Activated CD4-positive, alpha-beta T cell treated with anti-CD3 and anti-CD28 coated beads, Interleukin-2, amount 10 ng/mL, durations not matched to agents 7 days and 5 days (primary cell): ENCODE data around the gene MAPK12. TPM values are rescaled to one million over a fixed set of nuclear protein-coding genes. Genes with fewer than 3 reads are reported as not detected.

ENCODE experiments used
- CTCF ChIA-PET: fragments of 350-600 bp; sonication (Branson Sonifier 250); formaldehyde crosslinking; loops from one replicate; lab custom pipeline; 2021; ENCODE audit warnings: antibody characterized with exemption; lab: Charles Lee
- POLR2A ChIA-PET: fragments of 350-600 bp; sonication (Branson Sonifier 250); formaldehyde crosslinking; loops from one replicate; lab custom pipeline; 2021; ENCODE audit warnings: antibody characterized with exemption; lab: Charles Lee
- DNase-seq: peaks from one replicate; pipeline ENCODE4 v3.0.0-alpha.2; 2020
- H3K27ac Mint-ChIP-seq: one replicate; pipeline ENCODE4 v1.8.0; 2021; ENCODE audit warnings: mild to moderate bottlenecking, moderate library complexity, mixed read lengths
- H3K27me3 Mint-ChIP-seq: one replicate; pipeline ENCODE4 v1.8.0; 2021; ENCODE audit warnings: mixed read lengths
- H3K36me3 Mint-ChIP-seq: one replicate; pipeline ENCODE4 v1.8.0; 2021; ENCODE audit warnings: low read depth, mixed read lengths
- H3K4me1 Mint-ChIP-seq: one replicate; pipeline ENCODE4 v1.8.0; 2021; ENCODE audit warnings: mixed read lengths
- H3K4me3 Mint-ChIP-seq: one replicate; pipeline ENCODE4 v1.8.0; 2021; ENCODE audit warnings: mild to moderate bottlenecking, moderate library complexity, mixed read lengths
- H3K9me3 Mint-ChIP-seq: one replicate; pipeline ENCODE4 v1.8.0; 2021; ENCODE audit warnings: mixed read lengths
- total RNA-seq, 2 experiments: library from RNA; stranded (reverse); gene quantifications; one replicate each; pipeline ENCODE4 v1.2.3, GENCODE V29; 2021

The MAPK12 gene
- total RNA-seq, 2 experiments from 2014 or later, result 2.9 TPM

DNA sequence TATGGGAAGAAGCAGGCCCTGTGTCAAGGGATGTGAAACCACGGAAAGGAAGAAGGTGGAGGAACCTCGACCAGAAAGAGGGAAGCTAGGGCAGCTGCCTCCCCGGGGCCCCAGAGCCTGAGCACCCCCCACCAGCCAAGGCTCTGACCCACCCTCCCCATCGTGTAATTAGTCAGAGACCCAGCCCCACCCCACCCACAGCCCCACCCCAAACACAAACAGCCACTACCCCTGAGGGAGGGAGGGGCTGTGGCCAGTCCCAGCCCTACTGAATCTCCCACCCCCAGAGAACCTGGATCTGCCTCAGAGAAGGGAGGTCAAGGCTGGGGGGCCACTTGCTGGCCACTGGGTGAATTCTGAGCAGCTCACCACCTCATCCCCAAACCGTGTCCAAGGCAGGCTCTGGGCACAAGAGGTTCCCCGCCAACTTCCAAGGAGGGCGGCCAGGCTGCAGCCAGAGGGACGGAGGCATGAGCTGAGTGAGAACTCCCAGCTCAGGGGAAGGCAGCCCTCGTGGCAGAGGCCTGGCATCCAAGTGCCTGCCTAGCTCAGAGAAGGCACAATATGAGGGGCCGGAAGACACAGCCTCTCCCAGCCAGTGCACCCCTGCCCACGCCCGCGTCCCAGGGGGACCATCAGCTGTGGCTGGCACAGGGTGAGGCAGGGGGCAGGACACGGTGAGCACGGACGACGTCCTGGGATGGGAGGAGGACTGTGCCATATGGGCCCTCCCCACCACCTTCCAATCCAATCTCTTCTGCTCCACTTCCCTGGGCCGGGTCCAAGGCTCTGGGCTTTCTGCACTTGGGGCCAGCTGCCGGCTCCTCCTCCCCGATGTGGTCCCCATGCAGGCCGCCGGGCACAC, 43.3 kb upstream of the MAPK12 start:
- Mint-ChIP-seq H3K9me3 (no peaks in the 10 kb centered on the region), H3K4me3 (no peak overlapping the region), H3K4me1 (peaks cover 16% of the 10 kb centered on the region), H3K27ac (no peak overlapping the region), H3K36me3 (no peaks in the 10 kb centered on the region), H3K27me3 (peaks cover 17% of the 10 kb centered on the region)
- no peak for DNase-seq
- CTCF ChIA-PET, result interaction anchor here (0.9 to 2.6 kb wide), 5 partner anchors 8 to 38 kb away, joined by 3 to 20 read pairs (median 4); no protein-coding TSS in a partner anchor
- POLR2A ChIA-PET, result interaction anchor here (0.6 kb wide), 1 partner anchor 259 kb away, joined by 3 read pairs; no protein-coding TSS in a partner anchor

DNA sequence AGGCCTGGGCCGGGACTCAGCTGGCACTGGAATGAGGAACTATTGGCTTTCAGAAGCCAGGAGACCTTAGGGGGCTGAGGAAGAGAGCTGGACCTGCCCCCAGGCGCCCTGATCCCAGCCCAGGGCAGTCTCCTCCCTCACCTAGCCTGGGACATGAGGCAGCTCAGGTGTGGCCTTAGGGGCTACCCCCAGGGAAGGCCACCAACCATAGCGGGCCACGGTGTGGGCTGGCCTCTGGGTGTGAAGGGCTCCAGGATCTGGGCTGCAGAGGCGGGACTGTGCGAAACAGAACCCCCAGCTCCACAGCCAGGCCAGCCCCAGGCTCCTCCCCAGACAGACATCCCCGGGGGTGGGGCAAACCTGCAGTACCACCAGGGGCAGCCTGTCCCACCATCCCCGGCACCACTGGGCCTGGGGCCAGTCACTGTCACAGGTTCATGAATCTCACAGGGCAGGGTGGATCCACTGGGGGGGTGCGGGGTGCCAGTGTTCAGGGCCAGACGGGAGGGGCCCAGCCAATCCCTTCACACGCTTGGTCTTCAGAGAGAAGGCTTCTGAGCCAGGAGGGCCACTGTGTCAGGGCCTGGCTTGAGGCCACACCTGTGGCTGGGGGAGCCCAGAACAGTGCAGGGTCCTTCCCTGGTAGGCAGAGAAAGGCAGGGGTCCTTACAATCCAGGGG, 42.5 kb upstream of the MAPK12 start:
- Mint-ChIP-seq H3K27me3 (peaks cover 17% of the 10 kb centered on the region), H3K4me1 (peaks cover 16% of the 10 kb centered on the region), H3K4me3 (no peak overlapping the region), H3K36me3 (no peaks in the 10 kb centered on the region), H3K9me3 (no peaks in the 10 kb centered on the region), H3K27ac (no peak overlapping the region)
- DNase-seq, result no peak
- ChIA-PET POLR2A (no interaction called here), CTCF (interaction anchor here (1.7 to 2.6 kb wide), 2 partner anchors 10 to 28 kb away, joined by 4 to 20 read pairs; no protein-coding TSS in a partner anchor)

DNA sequence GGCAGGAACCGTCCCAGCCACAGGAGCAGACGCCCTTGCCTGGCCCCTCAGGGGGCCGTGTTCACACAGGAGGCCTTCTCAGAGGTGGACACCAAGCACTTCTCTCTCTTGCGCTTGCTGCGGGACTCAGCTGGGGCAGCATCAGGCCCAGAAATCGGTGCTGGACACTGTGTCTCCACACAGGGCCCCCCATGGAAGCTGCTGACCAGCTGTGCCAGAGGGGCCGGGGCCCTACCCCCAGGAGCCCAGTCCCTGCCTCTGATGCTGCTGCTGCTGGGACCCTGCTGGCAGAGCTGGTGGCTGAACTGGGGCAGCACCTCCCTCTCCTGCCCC, 42.0 kb upstream of the MAPK12 start:
- ChIA-PET CTCF (interaction anchor here (1.7 to 2.6 kb wide), 2 partner anchors 9 to 27 kb away, joined by 4 to 20 read pairs; no protein-coding TSS in a partner anchor), POLR2A (no interaction called here)
- H3K9me3 Mint-ChIP-seq, result no peaks in the 10 kb centered on the region

DNA sequence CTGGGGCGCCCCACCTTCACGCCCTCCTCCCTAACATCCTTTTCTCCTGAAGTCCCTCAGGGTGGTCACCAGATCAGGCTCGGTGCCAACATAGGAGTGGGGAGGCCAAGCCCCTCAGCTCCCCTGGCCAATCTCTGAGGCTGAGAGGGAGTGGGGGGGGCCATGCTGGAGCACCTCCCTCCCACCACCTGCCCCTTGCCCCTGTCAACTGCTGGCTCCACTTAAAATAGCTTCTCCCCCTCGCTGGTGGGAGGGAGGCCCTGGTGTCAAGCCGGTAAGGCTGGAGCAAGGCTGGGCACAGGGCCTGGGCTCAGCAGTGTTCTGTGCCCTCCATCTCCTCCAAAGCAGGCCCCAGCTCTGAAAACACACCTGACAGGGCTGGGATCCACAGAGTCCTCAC, 41.1 kb upstream of the MAPK12 start:
- no peaks in the 10 kb centered on the region for H3K9me3 Mint-ChIP-seq
- peaks cover 17% of the 10 kb centered on the region for H3K27me3 Mint-ChIP-seq
- H3K4me1 Mint-ChIP-seq, result peaks cover 12% of the 10 kb centered on the region
- H3K36me3 Mint-ChIP-seq, result no peaks in the 10 kb centered on the region
- ChIA-PET POLR2A (no interaction called here), CTCF (interaction anchor here (0.6 to 1.3 kb wide), 2 partner anchors 18 to 26 kb away, joined by 3 read pairs; no protein-coding TSS in a partner anchor)
- no peak for DNase-seq
- no peak overlapping the region for H3K4me3 Mint-ChIP-seq
- H3K27ac Mint-ChIP-seq, result no peak overlapping the region

More for the DNA sequence above, 42.0 kb upstream of the MAPK12 start:
- H3K4me1 Mint-ChIP-seq, result peaks cover 13% of the 10 kb centered on the region
- no peak for DNase-seq
- H3K36me3 Mint-ChIP-seq, result no peaks in the 10 kb centered on the region
- H3K27me3 Mint-ChIP-seq, result peaks cover 17% of the 10 kb centered on the region
- no peak overlapping the region for H3K27ac Mint-ChIP-seq
- no peak overlapping the region for H3K4me3 Mint-ChIP-seq

DNA sequence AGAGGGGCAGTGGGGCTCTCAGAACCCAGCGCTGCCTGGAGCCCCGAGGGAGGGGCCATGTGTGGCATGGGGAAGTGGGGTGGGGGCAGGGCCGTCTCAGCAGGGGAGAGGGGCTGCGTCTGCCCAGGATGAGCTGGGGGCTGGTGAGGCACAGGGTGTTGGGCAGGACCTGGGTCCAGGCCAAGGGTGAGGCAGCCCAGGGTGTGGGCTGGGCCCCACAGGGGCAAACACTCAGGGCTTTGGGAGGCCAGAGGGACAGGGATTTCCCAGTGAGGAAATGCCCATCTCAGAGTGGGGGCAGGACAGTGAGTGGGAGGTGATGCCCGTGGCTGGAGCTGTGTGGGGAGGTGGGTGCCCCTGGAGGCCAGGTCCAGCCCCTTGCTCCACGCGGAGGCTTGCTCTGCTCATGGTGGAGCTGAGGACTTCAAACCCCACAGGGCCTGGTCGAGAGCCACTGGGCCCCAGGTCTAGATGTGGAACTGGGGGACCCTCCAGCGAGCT, 40.6 kb upstream of the MAPK12 start:
- H3K36me3 Mint-ChIP-seq, result no peaks in the 10 kb centered on the region
- no peak overlapping the region for H3K4me3 Mint-ChIP-seq
- peaks cover 12% of the 10 kb centered on the region for H3K4me1 Mint-ChIP-seq
- H3K27ac Mint-ChIP-seq, result no peak overlapping the region
- H3K9me3 Mint-ChIP-seq, result no peaks in the 10 kb centered on the region
- peaks cover 17% of the 10 kb centered on the region for H3K27me3 Mint-ChIP-seq
- ChIA-PET POLR2A (no interaction called here), CTCF (interaction anchor here (0.6 to 1.3 kb wide), 2 partner anchors 18 to 25 kb away, joined by 3 read pairs; no protein-coding TSS in a partner anchor)
- DNase-seq, result no peak

DNA sequence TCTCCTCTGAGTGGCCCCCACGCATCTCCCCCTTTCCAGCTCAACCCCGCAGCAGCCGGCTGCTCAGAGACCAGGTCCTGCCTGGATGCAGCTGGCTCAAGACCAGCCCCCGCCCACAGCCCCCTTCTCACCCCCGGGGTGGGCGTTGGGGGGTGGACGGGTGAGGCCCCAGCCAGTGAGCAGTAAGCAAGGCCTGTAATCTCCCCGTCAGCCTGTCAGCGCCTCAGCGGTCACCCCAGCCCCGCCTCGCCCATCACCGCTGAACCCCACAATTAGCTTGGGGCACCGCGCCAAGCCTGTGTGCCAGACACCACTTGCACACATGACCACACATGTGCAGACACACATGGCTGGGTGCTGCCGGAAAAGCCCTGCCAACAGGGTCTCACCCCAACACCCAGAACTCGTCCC, 40.1 kb upstream of the MAPK12 start:
- peaks cover 17% of the 10 kb centered on the region for H3K27me3 Mint-ChIP-seq
- no peaks in the 10 kb centered on the region for H3K9me3 Mint-ChIP-seq
- ChIA-PET POLR2A (no interaction called here), CTCF (no interaction called here)
- no peak overlapping the region for H3K4me3 Mint-ChIP-seq
- DNase-seq, result no peak
- H3K27ac Mint-ChIP-seq, result no peak overlapping the region
- peaks cover 12% of the 10 kb centered on the region for H3K4me1 Mint-ChIP-seq
- H3K36me3 Mint-ChIP-seq, result no peaks in the 10 kb centered on the region

DNA sequence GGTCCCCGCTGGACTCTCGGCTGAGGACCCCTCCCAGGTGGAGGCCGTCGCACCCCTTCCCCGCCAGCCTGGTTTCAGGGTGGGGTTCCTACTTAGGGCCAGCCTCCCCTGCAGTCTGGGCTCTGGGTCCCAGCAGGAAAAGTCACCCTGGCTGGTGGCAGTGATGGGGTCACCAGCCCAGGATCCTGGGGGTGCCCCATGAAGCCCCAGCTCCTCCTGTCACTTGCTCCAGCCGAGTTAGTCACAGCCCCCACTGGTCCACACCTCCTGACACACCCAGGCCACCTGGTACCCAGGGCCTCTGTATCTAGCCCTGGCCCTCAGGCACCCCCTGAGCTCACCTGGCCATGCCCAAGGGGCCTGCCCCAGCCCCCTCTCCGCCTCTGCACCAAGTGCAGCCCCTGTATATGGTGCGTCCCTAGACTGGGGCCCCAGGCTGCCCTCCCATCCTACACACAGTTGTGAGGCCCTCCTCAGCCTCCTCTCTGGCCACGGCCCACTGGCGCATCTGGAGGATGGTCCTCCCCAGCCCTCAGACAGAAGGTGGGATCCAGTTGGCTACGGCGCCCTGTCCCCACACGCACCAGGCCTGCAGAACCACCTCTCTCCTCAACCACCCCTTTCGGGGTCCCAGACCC, 39.3 kb upstream of the MAPK12 start:
- no peak for DNase-seq
- Mint-ChIP-seq H3K27ac (no peak overlapping the region), H3K27me3 (peaks cover 10% of the 10 kb centered on the region), H3K9me3 (no peaks in the 10 kb centered on the region), H3K4me3 (no peak overlapping the region), H3K4me1 (peaks cover 5% of the 10 kb centered on the region), H3K36me3 (no peaks in the 10 kb centered on the region)
- ChIA-PET POLR2A (no interaction called here), CTCF (no interaction called here)

DNA sequence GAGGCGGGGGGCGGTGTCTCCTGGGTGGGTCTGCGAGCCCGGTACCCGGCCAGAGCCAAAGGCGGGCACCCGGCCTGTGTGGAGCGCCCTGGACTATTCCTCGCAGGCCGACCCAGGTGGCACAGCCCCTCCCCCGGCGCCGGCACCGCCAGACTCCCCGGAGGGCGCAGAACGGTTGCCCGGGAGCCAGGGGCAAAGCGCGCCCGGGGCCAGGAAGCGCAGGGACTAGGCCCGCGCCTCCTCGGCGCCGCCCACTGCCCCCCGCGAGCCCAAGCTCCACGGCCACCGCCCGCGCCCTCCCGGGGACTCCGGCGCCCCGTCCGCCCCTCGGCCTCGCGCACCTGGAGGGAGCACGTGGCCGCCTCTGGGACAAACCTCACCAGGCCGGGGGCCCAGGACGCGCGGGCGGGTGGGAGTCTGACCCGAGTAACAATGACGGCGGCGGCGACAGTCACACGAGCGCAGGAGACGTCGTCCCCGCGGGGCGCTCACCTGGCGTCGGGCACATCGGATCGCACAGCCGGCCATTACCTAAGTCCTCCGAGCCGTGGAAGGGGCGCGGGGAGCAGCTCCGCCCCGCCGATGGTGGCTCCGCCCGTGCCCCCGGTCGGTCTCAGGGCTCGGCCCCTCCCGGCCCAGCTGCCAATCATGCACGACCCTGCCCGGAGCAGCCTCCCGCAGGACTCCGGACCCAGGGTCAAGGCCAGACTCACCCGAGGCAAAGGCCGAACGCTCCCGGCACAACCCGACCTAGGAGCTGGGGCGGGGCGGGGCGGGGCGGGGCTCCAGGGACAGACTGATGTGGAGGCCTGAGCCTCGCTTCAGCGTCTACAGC, 38.5 kb upstream of the MAPK12 start:
- ChIA-PET CTCF (no interaction called here), POLR2A (no interaction called here)
- H3K9me3 Mint-ChIP-seq, result no peaks in the 10 kb centered on the region
- no peak overlapping the region for H3K27ac Mint-ChIP-seq
- no peak for DNase-seq
- no peak overlapping the region for H3K4me3 Mint-ChIP-seq
- peaks cover 5% of the 10 kb centered on the region for H3K4me1 Mint-ChIP-seq
- no peaks in the 10 kb centered on the region for H3K36me3 Mint-ChIP-seq
- H3K27me3 Mint-ChIP-seq, result peaks cover 10% of the 10 kb centered on the region

DNA sequence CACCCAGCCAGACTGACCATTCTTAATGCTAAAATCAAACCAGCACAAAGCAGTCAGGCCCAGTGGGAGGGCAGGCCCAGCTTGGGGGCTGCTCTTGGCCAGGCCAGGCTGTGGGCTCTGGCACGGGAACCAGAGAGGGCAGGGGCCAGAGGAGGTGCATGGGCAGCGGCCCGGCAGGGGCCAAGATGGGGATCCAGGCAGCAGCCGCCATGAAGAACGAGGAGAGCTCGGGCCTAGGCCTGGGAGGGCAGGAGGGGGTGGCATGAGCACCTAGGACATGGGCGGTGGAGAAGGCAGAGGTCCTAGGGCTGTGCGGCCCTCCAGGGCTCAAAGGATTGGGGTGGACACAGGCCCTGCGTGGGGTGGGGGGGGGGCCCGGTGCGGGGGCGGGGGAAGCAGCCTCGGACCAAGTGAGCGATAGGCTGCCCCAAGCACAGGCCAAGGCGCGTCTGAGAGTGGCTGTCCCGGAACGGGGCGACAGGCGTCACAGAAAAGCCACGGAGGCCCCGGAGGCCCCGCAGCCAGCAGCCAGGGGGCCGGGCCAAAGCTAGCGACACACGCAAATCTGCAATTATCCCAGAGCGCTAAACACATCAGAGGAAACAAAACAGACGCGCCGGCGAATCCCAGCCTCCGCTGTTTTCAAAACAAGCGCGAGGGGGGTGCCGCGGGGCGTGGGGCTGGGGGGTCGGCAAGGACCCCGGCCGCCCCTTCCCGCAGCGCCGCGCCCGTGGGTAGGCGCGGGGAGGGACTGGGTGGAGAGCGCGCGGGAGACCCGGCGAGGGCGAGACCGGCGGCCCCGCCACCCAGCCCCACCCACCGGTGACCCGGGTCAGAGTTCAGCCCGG, 37.7 kb upstream of the MAPK12 start:
- no peaks in the 10 kb centered on the region for H3K9me3 Mint-ChIP-seq
- H3K4me1 Mint-ChIP-seq, result peaks cover 2% of the 10 kb centered on the region
- no peak overlapping the region for H3K27ac Mint-ChIP-seq
- DNase-seq, result no peak
- no peaks in the 10 kb centered on the region for H3K36me3 Mint-ChIP-seq
- H3K4me3 Mint-ChIP-seq, result no peak overlapping the region
- H3K27me3 Mint-ChIP-seq, result peaks cover 13% of the 10 kb centered on the region
- POLR2A ChIA-PET, result no interaction called here
- CTCF ChIA-PET, result interaction anchor here (1.0 kb wide), 1 partner anchor 23 kb away, joined by 3 read pairs; no protein-coding TSS in a partner anchor

DNA sequence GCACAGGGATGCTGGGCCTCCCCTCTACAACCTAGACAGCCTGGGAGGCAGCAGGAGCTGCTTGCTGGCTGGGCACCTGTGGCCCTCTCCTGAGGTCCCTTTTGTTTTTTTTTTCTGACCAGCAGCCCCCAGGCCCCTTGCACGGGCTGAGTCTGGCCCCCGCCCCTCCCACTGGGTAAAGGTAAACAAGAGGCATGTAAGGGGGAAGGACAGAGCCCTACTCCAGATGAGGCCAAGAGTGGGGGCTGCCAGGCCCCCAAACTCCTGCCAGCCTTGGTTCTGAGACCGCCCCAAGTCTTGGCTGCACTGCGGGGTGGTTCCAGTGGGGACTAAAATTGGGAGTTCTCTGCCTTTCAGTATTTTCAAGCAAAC, 36.8 kb upstream of the MAPK12 start:
- H3K36me3 Mint-ChIP-seq, result no peaks in the 10 kb centered on the region

DNA sequence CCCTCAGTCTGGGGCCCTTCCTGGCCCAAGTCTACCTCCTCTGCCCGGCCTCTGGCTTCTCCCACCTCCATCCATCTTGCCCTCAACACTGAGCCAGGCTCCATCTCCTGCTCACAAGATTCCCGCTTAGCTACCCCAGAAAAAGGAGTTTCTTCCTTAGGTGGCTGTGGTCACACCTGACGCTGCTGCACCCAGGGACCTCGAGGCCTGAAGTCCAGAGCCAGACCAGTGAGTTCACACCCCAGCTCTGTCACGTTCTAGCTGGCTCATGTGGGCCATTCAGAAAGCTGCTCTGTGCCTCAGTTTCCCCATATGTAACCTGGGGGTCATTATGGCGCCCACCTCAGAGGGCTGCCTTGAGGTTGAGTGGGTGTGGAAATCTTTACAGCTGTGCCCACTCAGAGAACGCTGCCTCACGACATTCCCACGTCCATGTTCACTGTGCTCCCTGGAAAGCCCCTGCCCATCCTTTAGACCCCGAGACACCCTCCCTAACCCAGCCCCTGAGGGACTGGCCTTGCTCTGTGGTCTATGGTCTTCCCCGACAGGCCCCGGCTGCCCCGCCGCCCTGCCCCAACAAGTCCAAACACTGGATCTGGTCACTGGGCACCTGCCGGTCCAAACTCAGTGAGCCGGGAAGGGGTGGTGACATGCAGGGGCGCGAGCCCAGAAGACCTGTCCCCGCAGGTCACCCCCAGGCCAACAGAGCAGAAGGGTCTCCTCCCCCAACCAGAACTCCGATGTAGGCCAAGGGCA, 36.2 kb upstream of the MAPK12 start:
- Mint-ChIP-seq H3K9me3 (no peaks in the 10 kb centered on the region), H3K27me3 (peaks cover 15% of the 10 kb centered on the region), H3K4me1 (peaks cover 4% of the 10 kb centered on the region), H3K27ac (no peak overlapping the region), H3K36me3 (no peaks in the 10 kb centered on the region), H3K4me3 (no peak overlapping the region)
- CTCF ChIA-PET, result interaction anchor here (0.6 to 2.7 kb wide), 3 partner anchors 16 to 52 kb away, joined by 3 to 15 read pairs (median 4); no protein-coding TSS in a partner anchor
- no peak for DNase-seq
- POLR2A ChIA-PET, result no interaction called here

More for the DNA sequence above, 36.8 kb upstream of the MAPK12 start:
- Mint-ChIP-seq H3K4me1 (no peaks in the 10 kb centered on the region), H3K27ac (no peak overlapping the region), H3K9me3 (no peaks in the 10 kb centered on the region), H3K27me3 (peaks cover 11% of the 10 kb centered on the region), H3K4me3 (no peak overlapping the region)
- POLR2A ChIA-PET, result no interaction called here
- no peak for DNase-seq
- CTCF ChIA-PET, result interaction anchor here (0.6 to 1.0 kb wide), 2 partner anchors 15 to 22 kb away, joined by 3 to 4 read pairs; no protein-coding TSS in a partner anchor
